K562 (cell line): ENCODE measurements around the gene ZDHHC5. TPM values are rescaled to one million over a fixed set of nuclear protein-coding genes. Genes with fewer than 3 reads are reported as not detected.

Source experiments
- ARID4B ChIP-seq: sonication (generic); formaldehyde crosslinking; IDR thresholded peaks from 2 replicates; pipeline ENCODE4 v1.8.0; 2022; ENCODE audit warnings: mild to moderate bottlenecking, missing genetic modification reagents
- BRF1 ChIP-seq: IDR thresholded peaks from 3 replicates; pipeline ENCODE4 v1.6.1; 2011; ENCODE audit warnings: borderline replicate concordance, mild to moderate bottlenecking; ENCODE audit not compliant: insufficient read length; ENCODE audit errors: extremely low read depth
- CGGBP1 ChIP-seq: fragments of 250-450 bp; sonication (Bioruptor Pico); IDR thresholded peaks from 2 replicates; pipeline ENCODE4 v1.9.0; 2021; ENCODE audit warnings: mild to moderate bottlenecking
- CREB1 ChIP-seq, 2 experiments: sonication (generic) in 1 of 2; formaldehyde crosslinking in 1 of 2; IDR thresholded peaks; 2 replicates each; pipeline versions ENCODE4 v1.6.1 to v1.8.0; 2012 to 2022; ENCODE audit warnings: inconsistent platforms in 1 of 2, mild to moderate bottlenecking in 1 of 2, missing genetic modification reagents in 1 of 2, moderate library complexity in 1 of 2
- CREBBP ChIP-seq: IDR thresholded peaks from one replicate; pipeline ENCODE4 v1.6.1; 2012; ENCODE audit warnings: low read depth, mild to moderate bottlenecking, control low read depth, inconsistent platforms, low read length
- ELF2 ChIP-seq: fragments of 250-450 bp; sonication (Bioruptor Pico); IDR thresholded peaks from 2 replicates; pipeline ENCODE4 v1.5.0; 2021; ENCODE audit warnings: mild to moderate bottlenecking
- GABPB1 ChIP-seq: sonication (generic); formaldehyde crosslinking; IDR thresholded peaks from 2 replicates; pipeline ENCODE4 v1.8.0; 2022; ENCODE audit warnings: mild to moderate bottlenecking, missing genetic modification reagents
- HOXB6 ChIP-seq: fragments of 250-450 bp; sonication (Bioruptor Pico); IDR thresholded peaks from 2 replicates; pipeline ENCODE4 v1.5.1; 2022; ENCODE audit warnings: mild to moderate bottlenecking, borderline replicate concordance
- PHF21A ChIP-seq: fragments of 450-650 bp; IDR thresholded peaks from 2 replicates; pipeline ENCODE4 v1.6.1; 2017; ENCODE audit warnings: low read depth, borderline replicate concordance
- POLR3A ChIP-seq: IDR thresholded peaks from 2 replicates; pipeline ENCODE4 v1.6.1; 2011; ENCODE audit warnings: borderline replicate concordance, mild to moderate bottlenecking, moderate library complexity; ENCODE audit not compliant: insufficient read length, insufficient read depth; ENCODE audit errors: extremely low read depth
- PREB ChIP-seq: sonication (generic); formaldehyde crosslinking; IDR thresholded peaks from 2 replicates; pipeline ENCODE4 v1.8.1; 2023; ENCODE audit warnings: mild to moderate bottlenecking, missing genetic modification reagents
- RBM25 ChIP-seq: fragments of 200-400 bp; formaldehyde crosslinking; IDR thresholded peaks from 2 replicates; pipeline ENCODE4 v1.6.1; 2018; ENCODE audit warnings: low read length, low read depth, moderate library complexity; ENCODE audit not compliant: severe bottlenecking
- RUNX1 ChIP-seq: sonication (generic); IDR thresholded peaks from 2 replicates; pipeline ENCODE4 v1.6.1; 2016; ENCODE audit warnings: antibody characterized with exemption, low read depth
- SIN3B ChIP-seq: fragments of 450-650 bp; IDR thresholded peaks from 2 replicates; pipeline ENCODE4 v1.6.1; 2017; ENCODE audit warnings: low read depth, mild to moderate bottlenecking, moderate library complexity
- SMARCB1 ChIP-seq: IDR thresholded peaks from 2 replicates; pipeline ENCODE4 v1.6.1; 2011; ENCODE audit warnings: improper control_type of control experiment, low read depth; ENCODE audit not compliant: insufficient read length
- SRSF7 ChIP-seq: fragments of 200-400 bp; formaldehyde crosslinking; optimal IDR thresholded peaks from 2 replicates; pipeline ENCODE3; 2017; ENCODE audit warnings: mild to moderate bottlenecking, low read depth, low read length
- TAF9B ChIP-seq: fragments of 450-650 bp; IDR thresholded peaks from 2 replicates; pipeline ENCODE4 v1.6.1; 2018; ENCODE audit warnings: mild to moderate bottlenecking; ENCODE audit not compliant: partially characterized antibody
- XRCC5 ChIP-seq: fragments of 200-400 bp; formaldehyde crosslinking; IDR thresholded peaks from 2 replicates; pipeline ENCODE4 v1.6.1; 2017; ENCODE audit warnings: low read depth, mild to moderate bottlenecking, low read length
- ZNF134 ChIP-seq: fragments of 250-450 bp; sonication (Bioruptor Pico); conservative IDR thresholded peaks from 2 replicates; pipeline ENCODE4 v1.4.0; 2020
- ZNF224 ChIP-seq: sonication (generic); formaldehyde crosslinking; IDR thresholded peaks from 2 replicates; pipeline ENCODE4 v1.8.0; 2022; ENCODE audit warnings: mild to moderate bottlenecking, missing genetic modification reagents
- ZNF398 ChIP-seq: fragments of 250-450 bp; sonication (Bioruptor Pico); IDR thresholded peaks from 2 replicates; pipeline ENCODE4 v1.8.0; 2021; ENCODE audit warnings: moderate library complexity, mild to moderate bottlenecking, inconsistent platforms
- polyA plus RNA-seq, 8 experiments: library from polyadenylated mRNA; depleted of rRNA in 4 of 8; stranded (reverse) in 5 of 8; unstranded in 3 of 8; fragments of >200 nt; fragmentation: Nextera tagmentation in 2 of 8; fragmentation: Illumina TruSeq in 1 of 8; extraction: Ambion mirVana in 2 of 8; extraction: Trizol in 1 of 8; gene quantifications; 2 replicates each; pipeline versions ENCODE4 v1.2.1 to v1.2.3, GENCODE V29; 2011 to 2014; ENCODE audit warnings: inconsistent platforms in 1 of 8, missing spikeins in 1 of 8
- total RNA-seq, 7 experiments: library from RNA; depleted of rRNA in 6 of 7; stranded (reverse); fragments of >200 nt in 6 of 7; fragmentation: Illumina TruSeq in 2 of 7; extraction: Trizol in 2 of 7; gene quantifications; 2 replicates each; pipeline versions ENCODE4 v1.2.1 to v1.2.3, GENCODE V29; 2011 to 2021; ENCODE audit warnings: low replicate concordance in 1 of 7

Gene ZDHHC5
- total and polyA plus RNA-seq, 9 of the 15 experiments (the other 6 are each of a cell fraction or from before 2014, with no cell fraction given) = 3.8 to 64.2 (median 35.9) TPM

GRCh38 chr11:57667736-57668433, at the start of gene ZDHHC5 (continued):
- no peak for TF ChIP-seq SMARCB1
- peak; percentile 94 for TF ChIP-seq ARID4B (CRISPR knock-in tag)
- TF ChIP-seq CREBBP = no peak
- TF ChIP-seq PHF21A = no peak
- peak; percentile 59; the same call in 1 of the 2 replicates for TF ChIP-seq XRCC5
- TF ChIP-seq CGGBP1 (CRISPR knock-in tag) = no peak
- TF ChIP-seq ZNF134 (CRISPR knock-in tag) = no peak
- peak; percentile 65; the same call in 1 of the 2 replicates for TF ChIP-seq ELF2 (CRISPR knock-in tag)
- TF ChIP-seq TAF9B = peak; percentile 28
- no peak for TF ChIP-seq HOXB6 (CRISPR knock-in tag)
- TF ChIP-seq SRSF7 = no peak
- no peak for TF ChIP-seq PREB
- TF ChIP-seq RUNX1 = no peak
- no peak for TF ChIP-seq ZNF398 (CRISPR knock-in tag)
- peak; percentile 95 for TF ChIP-seq RBM25
- no peak for TF ChIP-seq BRF1
- peak; percentile 90 for TF ChIP-seq GABPB1
- TF ChIP-seq SIN3B = peak; percentile 87
- no peak for TF ChIP-seq POLR3A
- no peak for TF ChIP-seq ZNF224
- TF ChIP-seq CREB1 (IDR thresholded peaks at IDR 0.05) = peak; percentile 61
- TF ChIP-seq CREB1 (CRISPR knock-in tag; IDR thresholded peaks at IDR 0.05) = peak; percentile 86
